Aorta (tissue), 5 donors: Measurements from ENCODE around the gene CCDC63. TPM values are rescaled to one million over a fixed set of nuclear protein-coding genes. Genes with fewer than 3 reads are reported as not detected.

ENCODE experiments used
- ATAC-seq: fragments of 200-7000 bp; cut with Tn5 transposase; one replicate; pipeline ENCODE4 v1.9.1; 2022; ENCODE audit warnings: moderate library complexity; ENCODE audit not compliant: low FRiP score
- DNase-seq, 2 donors: peaks; one replicate each; pipeline ENCODE4 v3.0.0-alpha.2; 2020
- H3K27ac ChIP-seq, 2 donors: one replicate each; pipeline ENCODE4 v1.5.1; 2013; ENCODE audit warnings: low read length in 2 of 2, mild to moderate bottlenecking in 2 of 2, moderate library complexity in 2 of 2, control low read depth in 1 of 2, inconsistent platforms in 1 of 2, low read depth in 1 of 2
- H3K27me3 ChIP-seq, 2 donors: one replicate each; pipeline ENCODE4 v1.6.1; 2013; ENCODE audit warnings: control low read depth in 1 of 2, low read length in 1 of 2, mild to moderate bottlenecking in 1 of 2, moderate library complexity in 1 of 2; ENCODE audit not compliant: insufficient read depth in 2 of 2, control insufficient read depth in 1 of 2
- H3K36me3 ChIP-seq, 2 donors: one replicate each; pipeline ENCODE4 v1.6.1; 2013; ENCODE audit warnings: control low read depth in 1 of 2, low read length in 1 of 2, mild to moderate bottlenecking in 1 of 2; ENCODE audit not compliant: insufficient read depth in 2 of 2, control insufficient read depth in 1 of 2
- H3K4me1 ChIP-seq, 2 donors: one replicate each; pipeline ENCODE4 v1.6.1; 2013; ENCODE audit warnings: low read length in 2 of 2, control low read depth in 1 of 2, mild to moderate bottlenecking in 1 of 2, moderate library complexity in 1 of 2; ENCODE audit not compliant: insufficient read depth in 2 of 2, control insufficient read depth in 1 of 2
- H3K4me3 ChIP-seq, 2 donors: one replicate each; pipeline ENCODE4 v1.5.1; 2013; ENCODE audit warnings: low read length in 2 of 2, control low read depth in 1 of 2, mild to moderate bottlenecking in 1 of 2
- H3K9me3 ChIP-seq: one replicate; pipeline ENCODE4 v1.6.1; 2013; ENCODE audit warnings: mild to moderate bottlenecking, low read length; ENCODE audit not compliant: control insufficient read depth
- WGBS, 2 donors: extraction: QIAGEN DNeasy Blood & Tissue Kit; methylation state at CpG; one replicate each; pipeline ENCODE4 v1.1.7; 2013; 5-methylcytosine and 5-hydroxymethylcytosine counted together
- intact Hi-C, 2 donors: fragments of 100-400 bp; cut with DNase I; formaldehyde crosslinking; loops; one replicate each; pipeline versions ENCODE4 v1.14.2 to v1.15.0; 2022
- polyA plus RNA-seq, 2 donors: library from polyadenylated mRNA; stranded (reverse); fragments of 200-250 nt; gene quantifications; one replicate each; pipeline ENCODE4 v1.2.3, GENCODE V29; 2013
- total RNA-seq, 2 donors: library from RNA; stranded (reverse); fragmentation: NEBNext Ultra II Directional; extraction: Animal tissue kit (Norgen Biotek cat#: 25700); gene quantifications; one replicate each; pipeline ENCODE4 v1.2.1, GENCODE V29; 2021
- donor health status: healthy with polysubstance abuse.
- donor health status: Bipolar disorder and iron deficiency.
- donor health status: DM: no; HTN: no; CAD: no.
- donor health status: DM: no; HTN: no; CAD: no.
- donor health status: DM: yes; HTN: yes; CAD: no.

The CCDC63 gene
- total and polyA plus RNA-seq, 4 donors, result not detected

DNA sequence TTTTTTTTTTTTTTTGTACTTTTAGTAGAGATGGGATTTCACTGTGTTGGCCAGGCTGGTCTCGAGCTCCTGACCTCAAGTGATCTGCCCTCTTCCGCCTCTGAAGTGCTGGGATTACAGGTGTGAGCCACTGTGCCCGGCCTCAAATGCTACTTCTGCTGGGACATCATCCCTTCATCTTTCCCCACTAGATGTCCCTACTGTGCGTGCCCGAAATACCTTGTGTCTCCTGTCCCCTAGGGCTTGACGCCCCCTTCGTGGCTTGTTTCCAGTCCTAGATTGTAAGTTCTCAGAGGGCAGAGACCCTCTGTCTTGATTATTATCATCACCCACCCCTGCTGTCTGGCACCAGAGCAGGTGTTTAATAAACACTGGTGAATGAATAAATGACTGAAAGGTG is 14.9 kb downstream of the CCDC63 start:
- ATAC-seq, result no peak
- H3K4me3 ChIP-seq, result no peak overlapping the region
- intact Hi-C loops, result no loop called here

DNA sequence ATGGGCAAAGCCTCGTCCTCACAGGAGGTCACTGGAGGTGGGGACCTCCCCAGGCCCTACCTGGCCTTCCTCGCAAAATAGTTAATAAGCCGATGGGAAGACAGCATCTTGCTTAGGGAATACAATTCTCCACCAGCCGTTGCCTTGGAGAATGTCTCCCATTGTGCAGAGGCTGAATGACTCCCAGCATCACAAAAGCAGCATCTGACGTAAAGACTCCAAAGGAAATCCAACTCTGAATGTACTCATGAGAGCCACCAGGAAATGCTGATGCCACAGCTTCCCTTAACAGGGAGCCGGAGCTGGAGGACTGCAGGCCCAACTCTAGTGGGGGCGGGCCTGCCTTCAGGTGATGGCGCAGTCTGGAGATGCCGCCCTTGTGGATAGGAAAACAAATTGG is 15.5 kb downstream of the CCDC63 start:
- no peak for DNase-seq
- no peak for ATAC-seq
- intact Hi-C loops, result no loop called here
- Histone ChIP-seq H3K36me3 (no peaks in the 10 kb centered on the region), H3K27me3 (no peaks in the 10 kb centered on the region), H3K4me3 (no peak overlapping the region), H3K27ac (no peak overlapping the region), H3K4me1 (no peaks in the 10 kb centered on the region), H3K9me3 (no peaks in the 10 kb centered on the region)
- WGBS, 2 donors, result 90 to 92% methylated on average over 9 of the region's 9 CpGs

More for the DNA sequence above, 14.9 kb downstream of the CCDC63 start:
- 77 to 78% methylated on average over 7 of the region's 7 CpGs for WGBS, 2 donors
- DNase-seq, result no peak
- H3K27ac ChIP-seq, result no peak overlapping the region
- no peaks in the 10 kb centered on the region for H3K4me1 ChIP-seq
- no peaks in the 10 kb centered on the region for H3K9me3 ChIP-seq
- no peaks in the 10 kb centered on the region for H3K27me3 ChIP-seq
- H3K36me3 ChIP-seq, result no peaks in the 10 kb centered on the region

DNA sequence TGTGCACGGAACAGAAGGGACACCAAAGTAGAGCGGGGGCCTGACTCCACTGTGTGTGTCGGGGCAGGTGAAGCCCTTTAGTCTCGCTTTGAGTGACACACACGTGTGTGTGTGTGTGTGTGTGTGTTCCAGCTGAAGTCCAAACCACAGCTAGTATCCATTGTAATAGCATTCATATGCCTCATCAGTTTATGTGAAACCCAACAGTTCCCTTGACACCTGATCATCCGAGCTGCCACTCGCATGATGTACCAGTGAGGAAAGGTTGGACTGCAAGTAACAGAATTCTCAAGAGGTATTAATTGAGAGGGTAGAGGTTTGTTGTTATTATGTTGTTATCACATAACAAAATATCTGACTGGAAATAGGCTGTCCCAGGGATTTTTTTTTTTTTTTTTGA is 16.4 kb downstream of the CCDC63 start:
- H3K36me3 ChIP-seq, result no peaks in the 10 kb centered on the region
- no peak overlapping the region for H3K4me3 ChIP-seq
- intact Hi-C loops, result no loop called here
- H3K27me3 ChIP-seq, result no peaks in the 10 kb centered on the region
- no peaks in the 10 kb centered on the region for H3K9me3 ChIP-seq
- ATAC-seq, result no peak
- H3K27ac ChIP-seq, result no peak overlapping the region
- H3K4me1 ChIP-seq, result no peaks in the 10 kb centered on the region
- no peak for DNase-seq
- WGBS, 2 donors, result 72 to 86% methylated on average over 7 of the region's 7 CpGs

DNA sequence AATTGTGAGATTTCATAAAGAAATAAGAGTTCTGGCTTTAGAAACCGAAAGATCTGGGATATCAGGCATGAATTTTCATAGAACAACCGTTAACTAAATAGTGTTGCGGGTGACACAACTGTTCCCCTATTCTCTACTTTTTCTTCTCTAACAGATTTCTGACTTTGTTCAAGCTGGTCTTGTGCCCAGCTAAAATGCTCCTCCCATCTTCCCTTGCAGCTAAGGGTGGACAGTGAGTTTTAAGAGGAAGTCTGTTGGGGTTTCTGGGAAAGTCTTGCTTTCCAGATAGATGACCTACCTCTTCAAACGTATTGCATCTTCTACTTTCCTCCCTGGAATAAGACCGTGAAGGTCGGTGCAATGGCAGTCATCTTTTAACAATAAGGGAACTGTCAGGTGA is 18.7 kb downstream of the CCDC63 start:
- intact Hi-C loops, result no loop called here
- Histone ChIP-seq H3K4me1 (no peaks in the 10 kb centered on the region), H3K36me3 (no peaks in the 10 kb centered on the region), H3K27me3 (no peaks in the 10 kb centered on the region), H3K9me3 (no peaks in the 10 kb centered on the region), H3K4me3 (no peak overlapping the region), H3K27ac (no peak overlapping the region)
- WGBS, 2 donors, result 79 to 86% methylated on average over 6 of the region's 6 CpGs
- ATAC-seq (no peak), DNase-seq (no peak)

DNA sequence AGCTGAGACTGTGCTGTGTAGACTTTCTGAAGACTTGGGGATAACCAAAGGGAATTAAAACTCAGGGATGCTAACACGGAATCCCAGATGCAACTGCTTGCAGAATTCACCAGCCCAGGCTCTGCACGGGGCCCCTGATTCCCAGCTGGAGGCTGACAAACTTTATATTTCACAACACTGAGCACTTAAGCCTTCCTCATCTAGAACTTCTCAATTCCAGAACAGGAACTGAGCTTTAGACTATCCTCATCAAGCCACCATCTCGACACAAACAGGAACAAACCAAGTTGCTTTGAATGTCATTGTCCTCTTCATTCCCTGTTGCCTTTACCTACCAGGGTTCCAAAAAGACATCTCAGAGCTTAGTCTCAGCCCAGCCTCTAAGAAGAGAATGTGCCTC is 22.2 kb downstream of the CCDC63 start:
- no peaks in the 10 kb centered on the region for H3K4me1 ChIP-seq
- no peak overlapping the region for H3K27ac ChIP-seq
- ATAC-seq (no peak), DNase-seq (no peak)
- H3K9me3 ChIP-seq, result no peaks in the 10 kb centered on the region
- H3K4me3 ChIP-seq, result no peak overlapping the region
- no peaks in the 10 kb centered on the region for H3K36me3 ChIP-seq
- H3K27me3 ChIP-seq, result no peaks in the 10 kb centered on the region
- WGBS, 2 donors, result 69 to 72% methylated on average over 3 of the region's 3 CpGs
- intact Hi-C loops, result no loop called here

DNA sequence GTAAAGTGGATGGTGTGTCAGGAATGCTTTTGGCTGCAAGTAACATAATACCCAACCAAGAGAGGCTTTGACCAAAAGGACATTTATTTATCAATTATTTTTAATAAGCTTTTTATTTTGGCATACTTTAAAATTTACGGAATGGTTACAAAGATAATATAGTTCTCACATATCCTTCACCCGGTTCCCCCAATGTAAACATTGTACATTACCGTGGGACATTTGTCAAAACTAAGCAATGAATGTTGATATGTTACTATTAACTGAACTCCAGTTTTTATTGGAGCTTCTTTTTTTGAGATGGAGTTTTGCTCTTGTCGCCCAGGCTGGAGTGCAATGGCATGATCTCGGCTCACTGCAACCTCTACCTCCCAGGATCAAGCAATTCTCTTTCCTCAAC is 23.0 kb downstream of the CCDC63 start:
- no peak overlapping the region for H3K27ac ChIP-seq
- ATAC-seq (no peak), DNase-seq (no peak)
- no peaks in the 10 kb centered on the region for H3K9me3 ChIP-seq
- no peaks in the 10 kb centered on the region for H3K36me3 ChIP-seq
- H3K4me1 ChIP-seq, result no peaks in the 10 kb centered on the region
- WGBS, 2 donors, result 76 to 84% methylated on average over 5 of the region's 5 CpGs
- H3K4me3 ChIP-seq, result no peak overlapping the region
- intact Hi-C loops, result no loop called here
- no peaks in the 10 kb centered on the region for H3K27me3 ChIP-seq

DNA sequence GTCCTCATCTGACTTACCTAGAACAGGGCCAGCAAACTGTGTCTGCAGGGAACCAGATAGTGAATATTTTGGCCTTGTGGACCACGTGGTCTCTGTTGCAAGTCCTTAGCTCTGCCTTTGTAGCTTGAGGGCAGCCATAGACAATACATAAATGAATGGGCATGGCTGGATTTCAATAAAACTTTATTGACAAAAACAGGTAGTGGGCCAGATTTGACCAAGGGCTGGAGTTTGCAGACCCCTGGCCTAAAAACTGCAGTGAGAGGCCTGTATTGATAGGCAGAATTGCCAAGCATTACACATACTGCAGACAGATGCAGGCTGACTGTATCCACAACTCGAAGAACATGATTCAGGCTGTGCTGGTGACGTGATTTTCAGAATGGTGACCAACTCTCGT is 25.3 kb downstream of the CCDC63 start:
- WGBS, 2 donors, result 65 to 78% methylated on average over 4 of the region's 4 CpGs
- no peak for DNase-seq
- Histone ChIP-seq H3K4me1 (no peaks in the 10 kb centered on the region), H3K4me3 (no peak overlapping the region), H3K36me3 (no peaks in the 10 kb centered on the region), H3K27ac (no peak overlapping the region), H3K27me3 (no peaks in the 10 kb centered on the region), H3K9me3 (no peaks in the 10 kb centered on the region)
- ATAC-seq, result no peak
- intact Hi-C loops, result no loop called here

DNA sequence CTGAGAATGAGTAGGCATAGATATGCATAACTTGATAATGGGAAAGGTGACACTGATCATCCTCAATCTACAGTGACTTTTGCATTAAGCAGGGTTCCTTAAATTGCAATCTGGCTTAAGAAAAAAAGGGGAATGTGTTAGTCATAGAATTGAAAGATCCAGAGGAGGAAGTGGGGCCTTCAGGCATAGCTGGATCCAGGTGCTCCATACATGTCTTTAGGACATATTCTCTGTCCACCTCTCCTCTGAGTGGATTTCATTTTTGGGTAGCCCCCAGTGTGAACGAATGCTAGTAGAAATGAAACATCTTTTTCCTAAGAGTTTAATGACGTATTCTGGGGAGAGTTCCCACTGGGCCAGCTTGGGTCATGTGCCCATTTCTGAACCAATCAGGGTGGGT is 27.6 kb downstream of the CCDC63 start:
- 90% methylated on average over 2 of the region's 2 CpGs for WGBS, 2 donors
- no peak for DNase-seq
- intact Hi-C loops, result no loop called here
- Histone ChIP-seq H3K36me3 (no peaks in the 10 kb centered on the region), H3K4me3 (no peak overlapping the region), H3K9me3 (no peaks in the 10 kb centered on the region), H3K27ac (no peak overlapping the region), H3K27me3 (no peaks in the 10 kb centered on the region), H3K4me1 (no peaks in the 10 kb centered on the region)
- ATAC-seq, result no peak

DNA sequence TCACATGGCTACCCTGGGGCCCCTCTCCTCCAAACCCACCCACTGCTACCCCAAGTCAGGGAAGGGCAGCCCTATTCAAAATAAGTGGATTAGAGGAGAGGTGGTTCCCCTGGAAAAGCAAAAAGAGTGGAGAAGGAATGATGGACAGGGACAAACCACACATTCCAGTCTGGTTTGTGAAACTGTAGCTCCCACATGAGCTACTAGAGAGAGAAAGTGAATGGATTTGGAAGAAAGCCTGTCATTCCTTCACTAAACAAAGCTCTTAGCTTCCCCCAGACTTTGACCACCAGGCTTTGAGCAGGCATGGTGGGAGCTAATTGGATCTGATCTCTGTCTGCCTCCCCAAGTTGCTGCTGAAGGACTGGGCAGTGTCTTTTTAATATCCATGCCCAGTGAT is 28.0 kb downstream of the CCDC63 start:
- Histone ChIP-seq H3K9me3 (no peaks in the 10 kb centered on the region), H3K27me3 (no peaks in the 10 kb centered on the region), H3K36me3 (no peaks in the 10 kb centered on the region), H3K4me1 (no peaks in the 10 kb centered on the region), H3K27ac (no peak overlapping the region), H3K4me3 (no peak overlapping the region)
- DNase-seq (no peak), ATAC-seq (no peak)
- intact Hi-C loops, result no loop called here
